Measurements from ENCODE around the gene FMNL1.

Gene FMNL1

GRCh38 chr17:45263477-45263860 is 41.8 kb downstream of the FMNL1 start:
- Mint-ChIP-seq H3K4me3 (no peak overlapping the region), H3K4me1 (peaks cover 14% of the 10 kb centered on the region), H3K9me3 (no peaks in the 10 kb centered on the region), H3K27ac (peak overlapping the region in 1 of 3 experiments; percentile 63), H3K27me3 (ENCODE audit: low read depth) (peaks cover 11% of the 10 kb centered on the region), H3K36me3 (ENCODE audit: low read depth) (peaks cover 15% of the 10 kb centered on the region)
- no peak for TF ChIP-seq CTCF (IDR thresholded peaks at IDR 0.05; ENCODE audit: unreplicated experiment in 3 of 3)

- Mint-ChIP-seq H3K27ac (no peak overlapping the region), H3K9me3 (no peaks in the 10 kb centered on the region), H3K4me3 (no peak overlapping the region), H3K36me3 (ENCODE audit: low read depth) (peaks cover 21% of the 10 kb centered on the region), H3K27me3 (ENCODE audit: low read depth) (peaks cover 8% of the 10 kb centered on the region), H3K4me1 (peaks cover 14% of the 10 kb centered on the region)
- TF ChIP-seq CTCF (IDR thresholded peaks at IDR 0.05; ENCODE audit: unreplicated experiment in 3 of 3): no peak
Measured at GRCh38 chr17:45264430-45264829, 42.7 kb downstream of the FMNL1 start.

- no peak for TF ChIP-seq CTCF (IDR thresholded peaks at IDR 0.05; ENCODE audit: unreplicated experiment in 3 of 3)
- Mint-ChIP-seq H3K9me3 (no peaks in the 10 kb centered on the region), H3K27me3 (ENCODE audit: low read depth) (peaks cover 8% of the 10 kb centered on the region), H3K27ac (no peak overlapping the region), H3K4me1 (peaks cover 14% of the 10 kb centered on the region), H3K36me3 (ENCODE audit: low read depth) (peaks cover 25% of the 10 kb centered on the region), H3K4me3 (no peak overlapping the region)
Measured at GRCh38 chr17:45264988-45265387, 43.3 kb downstream of the FMNL1 start.

- Mint-ChIP-seq H3K4me3 (no peak overlapping the region), H3K4me1 (peaks cover 14% of the 10 kb centered on the region), H3K36me3 (ENCODE audit: low read depth) (peaks cover 28% of the 10 kb centered on the region), H3K27me3 (ENCODE audit: low read depth) (no peaks in the 10 kb centered on the region), H3K27ac (no peak overlapping the region), H3K9me3 (no peaks in the 10 kb centered on the region)
- TF ChIP-seq CTCF (IDR thresholded peaks at IDR 0.05; ENCODE audit: unreplicated experiment in 3 of 3): no peak
Measured at GRCh38 chr17:45265821-45266220, 44.1 kb downstream of the FMNL1 start.

GRCh38 chr17:45266372-45266926 is 44.8 kb downstream of the FMNL1 start:
- H3K9me3 Mint-ChIP-seq: no peaks in the 10 kb centered on the region
- H3K27ac Mint-ChIP-seq: no peak overlapping the region
- TF ChIP-seq CTCF (IDR thresholded peaks at IDR 0.05; ENCODE audit: unreplicated experiment in 3 of 3): no peak
- H3K36me3 Mint-ChIP-seq (ENCODE audit: low read depth): peaks cover 28% of the 10 kb centered on the region
- H3K27me3 Mint-ChIP-seq (ENCODE audit: low read depth): no peaks in the 10 kb centered on the region
- H3K4me1 Mint-ChIP-seq: peaks cover 11% of the 10 kb centered on the region
- no peak overlapping the region for H3K4me3 Mint-ChIP-seq

- no peak overlapping the region for H3K4me3 Mint-ChIP-seq
- no peak overlapping the region for H3K27ac Mint-ChIP-seq
- no peak for TF ChIP-seq CTCF (IDR thresholded peaks at IDR 0.05; ENCODE audit: unreplicated experiment in 3 of 3)
- H3K27me3 Mint-ChIP-seq (ENCODE audit: low read depth): no peaks in the 10 kb centered on the region
- peaks cover 9% of the 10 kb centered on the region for H3K4me1 Mint-ChIP-seq
- H3K9me3 Mint-ChIP-seq: no peaks in the 10 kb centered on the region
- peaks cover 28% of the 10 kb centered on the region for H3K36me3 Mint-ChIP-seq (ENCODE audit: low read depth)
Measured at GRCh38 chr17:45267436-45268055, 45.9 kb downstream of the FMNL1 start.

Data from nephron (organoid).